Activated CD8-positive, alpha-beta memory T cell treated with anti-CD3 and anti-CD28 coated beads, Interleukin-2, amount 50 U/mL, for 48 hours (primary cell): ENCODE data around the gene STARD10.

Experiments used
- DNase-seq: peaks from one replicate; pipeline ENCODE4 v3.0.0-alpha.2; 2020

Gene STARD10

DNA sequence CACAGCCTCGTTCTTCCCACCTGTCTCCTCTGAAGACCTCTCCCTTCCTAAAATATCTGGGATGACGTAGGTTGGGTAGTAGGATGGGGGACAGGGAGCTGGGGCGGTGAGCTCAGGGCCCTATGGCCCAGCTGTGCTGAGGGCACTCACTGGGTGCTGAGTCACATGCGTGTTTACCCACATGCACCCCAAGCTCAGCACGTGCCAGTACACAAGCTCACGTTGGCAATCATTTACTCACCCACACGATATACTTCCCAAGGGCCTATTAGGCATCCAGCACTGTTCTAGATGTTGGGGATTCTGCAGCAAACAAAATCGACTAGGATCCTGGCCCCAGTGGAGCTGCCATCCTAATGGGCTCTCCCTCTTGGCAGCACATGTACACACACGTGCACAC is 70.3 kb downstream of the STARD10 start:
- DNase-seq: no peak

DNA sequence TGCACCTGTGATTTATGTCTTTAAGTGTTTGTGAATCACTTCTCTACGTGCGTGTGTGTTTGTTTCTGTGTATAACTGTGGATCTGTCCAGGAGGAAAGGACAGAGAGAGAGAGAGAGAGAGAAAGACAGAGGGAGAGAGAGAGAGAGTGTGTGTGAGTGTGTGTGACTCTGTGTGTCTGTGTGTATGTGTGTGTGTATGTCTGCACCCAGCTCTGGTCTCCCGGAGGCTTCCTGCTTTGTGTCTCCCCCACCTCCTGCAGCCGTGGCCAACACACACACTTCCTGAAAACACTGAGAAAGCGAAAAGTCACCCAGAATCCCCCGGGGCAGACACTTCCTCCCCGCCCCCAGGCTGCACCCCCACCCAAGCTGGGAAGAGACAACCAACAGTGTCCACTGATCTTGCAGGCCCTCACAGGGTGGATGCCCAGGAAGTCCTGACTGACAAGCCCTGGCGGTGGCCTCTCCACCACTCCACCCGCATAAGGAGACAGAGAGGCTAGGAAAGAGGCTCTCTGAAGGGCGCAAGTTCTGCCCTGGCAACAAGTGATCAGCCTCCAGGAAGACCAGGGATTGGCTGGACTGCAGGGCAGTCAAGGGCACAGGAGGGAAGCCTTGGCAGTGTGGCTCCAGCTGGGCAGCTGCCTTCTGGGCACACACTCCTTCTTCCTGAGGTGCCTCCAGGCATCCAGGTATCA is 71.6 kb downstream of the STARD10 start:
- DNase-seq: peak; percentile 90

DNA sequence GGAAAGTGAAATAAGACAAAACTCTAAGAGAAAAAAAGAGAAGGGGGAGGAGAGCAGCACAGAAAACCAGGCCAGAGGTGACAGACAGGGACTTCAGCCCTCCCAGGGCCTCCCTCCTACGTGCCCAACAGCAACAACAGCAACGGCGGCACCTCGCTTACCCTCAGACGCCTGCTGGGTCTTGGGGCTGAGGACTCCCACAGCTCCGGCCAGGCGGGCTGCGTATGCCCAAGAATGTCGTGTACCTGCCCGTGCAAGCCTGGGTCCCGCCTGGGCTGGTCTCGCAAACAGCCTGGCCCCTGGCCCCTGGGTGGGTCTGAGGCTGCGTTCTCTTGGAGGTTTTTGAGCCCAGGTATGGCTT is 72.2 kb downstream of the STARD10 start:
- DNase-seq: peak; percentile 69

DNA sequence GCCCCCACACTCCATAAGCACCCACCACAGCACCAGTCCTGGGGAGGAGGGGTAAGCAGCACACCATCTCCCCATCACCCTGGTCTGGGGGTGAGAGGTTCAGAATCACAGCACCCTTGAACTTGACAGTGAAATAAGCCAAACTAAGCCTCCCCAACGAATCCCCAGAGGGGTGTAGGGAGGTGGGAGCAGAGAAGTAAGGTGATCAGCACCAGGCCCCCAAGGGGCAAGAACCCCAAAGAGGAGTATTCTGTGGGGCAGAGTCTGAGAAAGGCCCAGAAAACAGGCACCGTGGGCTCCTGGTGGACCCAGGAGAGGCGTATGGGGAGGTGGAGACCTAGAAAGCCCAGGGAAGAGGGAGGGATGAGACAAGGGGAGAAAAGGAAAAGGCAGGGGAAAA is 72.6 kb downstream of the STARD10 start:
- no peak for DNase-seq

DNA sequence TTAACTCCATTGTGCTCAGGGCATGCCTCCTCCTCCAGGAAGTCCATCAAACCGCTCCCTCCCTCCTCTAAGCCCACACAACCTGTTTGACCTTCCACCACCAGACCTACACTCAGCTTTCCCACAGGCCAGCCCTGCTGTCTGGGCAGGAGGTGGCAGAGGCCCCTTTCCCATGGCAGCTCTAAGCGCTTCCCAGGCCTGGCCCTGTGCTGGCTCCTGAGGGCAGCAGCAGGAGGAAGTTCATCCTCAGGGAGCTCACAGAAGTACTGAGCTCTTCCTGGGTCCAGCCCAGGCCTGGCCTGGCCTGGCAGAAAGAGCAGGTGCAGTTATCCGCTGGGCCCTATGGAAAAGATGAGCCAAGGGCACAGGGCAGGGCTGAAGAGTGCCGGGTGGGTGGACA is 73.1 kb downstream of the STARD10 start:
- DNase-seq: no peak

DNA sequence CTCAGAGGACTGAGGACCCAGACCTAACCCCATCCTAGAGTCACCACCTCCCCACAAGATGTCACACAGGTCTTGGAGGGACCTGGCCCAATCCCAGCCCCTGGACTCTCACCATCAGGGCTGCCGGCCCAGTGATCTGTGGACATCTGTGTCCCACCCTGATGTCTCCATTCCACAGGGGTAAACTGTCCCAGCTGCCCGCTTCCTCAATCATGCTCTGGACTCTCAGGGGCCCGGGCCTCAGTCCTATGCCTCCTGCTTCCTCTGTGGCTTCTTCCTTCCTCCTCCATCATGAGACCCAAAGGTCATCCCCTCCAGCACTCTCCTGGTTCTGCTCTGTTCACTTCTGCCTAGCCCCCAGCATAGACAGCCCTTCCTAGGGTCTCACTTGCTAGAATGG is 73.8 kb downstream of the STARD10 start:
- no peak for DNase-seq

DNA sequence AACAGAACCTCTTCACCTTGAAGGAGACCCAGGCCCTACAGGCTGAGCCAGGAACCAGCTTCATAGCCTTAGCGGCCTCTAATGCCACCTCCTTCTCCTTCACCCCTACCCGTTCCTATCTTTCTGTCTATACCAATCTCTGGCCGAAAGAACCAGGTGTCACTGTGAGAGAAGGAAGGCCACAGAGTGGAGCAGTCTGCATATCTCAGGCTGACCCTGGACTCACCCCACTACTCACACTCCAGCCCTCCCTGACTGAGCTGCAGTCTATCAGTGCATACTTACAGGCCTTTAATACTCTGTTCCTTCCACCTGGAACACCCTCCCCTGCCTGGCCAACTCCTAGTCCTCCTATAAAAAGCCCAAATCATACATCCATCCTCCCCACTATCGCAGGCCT is 74.3 kb downstream of the STARD10 start:
- DNase-seq: no peak

DNA sequence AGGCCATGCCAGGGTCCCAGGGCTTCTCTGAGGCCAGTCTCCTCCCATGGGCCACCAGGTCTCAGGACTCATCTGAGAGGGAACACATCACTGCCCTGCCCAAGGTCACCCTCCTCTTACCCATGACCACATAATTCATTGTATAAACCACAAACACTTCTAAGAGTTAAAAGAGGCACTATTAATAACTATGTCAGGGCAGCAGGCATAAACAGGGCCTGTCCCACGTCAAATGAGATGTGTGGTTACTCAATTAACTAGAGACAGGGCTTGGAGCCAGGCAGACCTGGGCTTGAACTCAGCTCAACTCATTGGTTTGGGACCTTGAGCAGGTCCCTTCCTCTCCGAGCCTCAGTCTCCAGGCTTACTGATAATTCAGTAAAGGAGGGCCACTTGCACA is 74.7 kb downstream of the STARD10 start:
- DNase-seq: no peak

DNA sequence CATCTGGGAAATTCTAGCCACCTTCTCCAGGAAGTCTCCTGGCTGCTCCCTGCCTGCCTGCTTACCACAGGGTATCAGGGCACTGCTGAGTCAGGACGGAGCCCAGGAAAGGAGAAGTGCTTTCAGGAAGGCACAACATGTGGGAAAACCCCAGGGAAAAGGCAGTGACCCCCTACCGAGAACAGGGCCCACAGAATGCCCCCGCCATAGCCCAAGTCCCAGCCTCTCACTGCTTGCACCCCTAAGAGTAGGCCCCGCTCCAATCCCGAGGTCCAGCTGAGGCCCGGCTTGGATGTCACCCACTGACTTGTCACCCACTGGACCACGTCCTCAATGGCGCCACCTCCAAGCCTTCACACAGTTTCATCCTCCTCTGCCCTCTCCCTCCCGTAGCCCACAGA is 75.7 kb downstream of the STARD10 start:
- DNase-seq: no peak

DNA sequence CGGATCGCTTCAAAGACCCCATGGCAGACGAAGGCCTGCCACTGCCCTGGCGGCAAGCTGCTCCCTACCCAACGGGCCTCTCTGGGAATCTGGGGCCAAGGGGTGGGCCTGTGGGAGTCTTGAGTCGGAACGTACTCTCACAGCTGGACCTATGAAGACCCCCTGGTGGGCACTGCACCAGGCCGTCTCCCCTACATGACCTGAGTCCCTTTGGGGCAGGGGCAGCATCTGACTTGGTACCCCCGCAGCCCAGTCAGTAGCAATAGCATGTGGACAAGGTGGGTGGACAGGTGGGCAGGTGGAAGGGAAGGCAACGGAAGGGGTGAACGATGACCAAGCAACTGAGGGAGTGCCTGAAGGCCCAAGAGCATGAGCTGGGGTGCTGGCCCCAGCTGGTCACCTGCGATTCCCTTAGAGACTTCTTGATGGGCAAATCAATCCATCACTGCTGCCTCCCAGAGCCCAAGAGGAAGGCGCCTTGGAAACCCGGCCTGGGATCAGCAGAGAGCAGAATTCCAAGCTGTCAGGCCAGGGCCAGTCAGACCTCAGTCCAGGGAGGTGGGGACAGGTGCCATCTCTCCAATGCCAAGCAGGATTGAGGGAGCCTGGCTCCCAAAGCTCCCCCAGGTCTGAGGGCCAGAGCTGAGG is 76.9 kb downstream of the STARD10 start:
- no peak for DNase-seq

DNA sequence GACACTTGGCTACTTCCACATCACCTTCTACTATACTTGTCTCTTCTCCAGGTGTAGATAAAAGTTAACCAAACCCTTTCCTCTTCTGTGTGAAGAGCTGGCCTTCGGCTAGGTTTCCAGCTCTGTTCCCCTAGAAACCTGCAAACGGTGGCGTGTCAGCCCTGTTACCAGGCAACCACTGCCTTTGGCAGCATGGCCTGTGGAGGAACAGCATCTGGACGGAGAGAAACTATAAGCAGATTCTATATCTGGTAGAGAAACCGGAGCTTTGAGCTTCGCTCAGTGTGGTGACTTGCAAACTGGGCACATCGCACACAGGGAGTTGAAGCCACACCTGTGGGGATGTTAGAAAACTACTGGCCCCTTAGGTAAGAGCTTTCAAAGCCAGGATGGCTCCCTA is 77.6 kb downstream of the STARD10 start:
- DNase-seq: no peak

DNA sequence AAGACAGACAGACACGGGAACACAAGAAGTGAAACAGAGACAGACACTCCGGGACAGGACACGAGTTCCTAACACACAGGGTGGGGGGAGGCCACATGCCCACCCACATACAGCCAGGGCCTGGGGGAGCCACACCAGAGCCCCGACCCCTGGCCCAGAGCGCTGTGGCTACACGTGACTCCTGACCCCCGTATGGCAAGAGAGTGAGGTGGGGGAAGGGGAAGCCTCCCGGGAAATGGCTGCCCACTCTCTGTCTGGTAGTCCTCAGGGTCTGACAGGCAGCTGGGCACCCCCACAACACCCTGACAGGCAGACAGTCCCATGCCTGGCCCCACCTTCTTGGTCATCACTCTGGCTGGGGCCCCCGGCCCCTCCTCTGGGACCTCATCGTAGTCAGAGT is 81.0 kb downstream of the STARD10 start:
- no peak for DNase-seq

DNA sequence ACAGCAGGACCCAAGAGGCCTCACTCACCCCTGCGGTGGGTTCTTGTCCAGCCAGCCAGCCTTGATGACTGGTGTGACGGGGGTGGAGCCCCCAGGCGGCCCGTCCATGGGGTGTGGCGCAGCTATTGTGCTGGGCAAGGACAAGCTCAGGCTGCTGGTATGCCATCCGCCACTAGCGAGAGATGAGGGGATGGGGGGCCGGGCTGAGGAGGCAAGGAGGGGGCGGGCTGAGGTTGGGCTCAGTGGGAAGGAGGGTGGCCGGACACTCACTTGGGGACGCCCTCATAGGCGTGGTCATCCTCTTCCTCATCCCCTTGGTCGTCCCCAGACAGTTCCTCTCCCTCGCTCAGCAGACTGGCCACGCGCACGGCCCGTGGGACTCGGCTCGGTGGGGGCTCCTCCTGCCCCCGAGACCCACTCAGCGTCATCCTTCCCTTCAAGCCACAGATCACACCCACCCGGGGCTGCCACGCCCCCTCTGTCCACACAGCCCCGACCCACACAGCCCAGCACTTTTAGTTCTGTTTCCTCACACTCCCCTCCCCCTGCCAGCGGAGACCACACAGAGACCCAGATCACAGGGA is 81.6 kb downstream of the STARD10 start:
- no peak for DNase-seq

DNA sequence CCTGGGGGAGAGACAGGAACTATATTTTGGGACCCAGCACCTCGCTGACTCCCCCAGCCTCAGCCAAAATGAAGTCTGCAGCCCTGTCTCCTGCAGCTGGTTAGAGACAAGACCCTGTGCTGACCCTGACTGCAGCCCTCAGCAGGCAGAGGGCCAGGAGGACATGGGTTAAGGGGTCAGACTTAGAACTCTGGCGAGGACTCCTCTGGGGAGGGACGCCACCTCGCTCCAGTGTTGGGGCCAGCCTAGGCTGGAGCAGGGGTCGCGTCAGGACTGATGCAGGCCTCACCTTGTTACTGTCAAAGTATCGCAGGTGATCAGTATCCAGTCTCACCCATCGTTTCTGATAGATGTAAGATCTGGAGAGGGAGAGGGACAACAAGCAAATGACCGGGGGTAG is 82.7 kb downstream of the STARD10 start:
- DNase-seq: no peak

DNA sequence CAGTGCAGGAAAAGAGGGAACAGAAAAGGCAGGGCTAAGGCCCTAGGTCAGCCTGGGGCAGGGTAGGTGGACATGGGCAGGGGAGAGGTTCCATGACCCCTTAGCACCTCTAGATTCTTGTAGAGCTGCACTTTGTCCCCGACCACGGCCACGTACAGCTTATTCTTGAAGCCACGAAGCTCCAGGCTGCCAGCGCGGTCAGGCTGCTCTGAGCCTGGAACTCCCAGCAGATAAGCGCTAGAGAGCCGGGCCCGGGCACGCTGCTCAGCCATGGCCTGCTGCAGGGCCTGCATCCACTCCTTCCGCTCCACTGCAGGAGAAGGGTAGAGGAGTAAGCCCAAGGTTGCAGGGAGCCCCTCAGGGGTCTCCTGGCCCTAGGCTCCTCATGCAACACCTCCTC is 83.6 kb downstream of the STARD10 start:
- no peak for DNase-seq

DNA sequence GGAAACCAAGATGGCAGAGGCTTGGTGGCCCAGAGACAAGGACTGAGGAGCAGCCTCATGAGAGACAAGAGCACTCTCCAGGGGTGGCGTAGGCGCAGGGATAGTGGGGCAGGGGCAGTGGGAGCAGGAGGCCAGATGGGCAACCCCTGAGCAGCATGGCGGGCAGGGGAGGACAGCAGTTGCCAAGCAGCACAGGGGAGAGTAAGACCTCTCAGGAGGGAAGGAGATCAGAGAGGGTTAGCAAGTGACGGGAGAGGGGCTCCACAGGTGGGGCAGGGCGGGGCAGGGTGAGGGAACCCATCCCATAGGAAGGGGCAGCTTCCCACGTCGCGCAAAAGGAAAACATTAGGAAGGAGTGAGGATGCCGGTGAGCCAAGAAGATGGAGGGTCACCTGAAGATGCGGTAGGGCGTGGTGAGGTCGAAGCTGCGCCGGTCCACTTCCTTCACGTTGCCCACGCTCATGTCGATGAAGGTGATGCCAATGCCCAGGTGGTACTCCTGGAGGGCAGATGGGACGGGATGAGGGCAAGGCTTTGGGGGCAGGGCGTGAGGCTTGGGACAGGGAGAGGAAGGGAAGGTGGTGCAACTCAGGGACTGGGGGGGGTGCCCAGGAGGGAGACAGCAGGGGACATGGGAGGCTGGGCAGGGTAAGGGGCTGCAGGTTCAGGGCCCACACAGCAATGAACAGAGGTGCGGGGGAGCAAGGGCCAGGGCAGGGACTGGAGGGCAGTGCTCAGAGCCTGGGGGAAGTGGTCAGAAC is 84.2 kb downstream of the STARD10 start:
- no peak for DNase-seq

DNA sequence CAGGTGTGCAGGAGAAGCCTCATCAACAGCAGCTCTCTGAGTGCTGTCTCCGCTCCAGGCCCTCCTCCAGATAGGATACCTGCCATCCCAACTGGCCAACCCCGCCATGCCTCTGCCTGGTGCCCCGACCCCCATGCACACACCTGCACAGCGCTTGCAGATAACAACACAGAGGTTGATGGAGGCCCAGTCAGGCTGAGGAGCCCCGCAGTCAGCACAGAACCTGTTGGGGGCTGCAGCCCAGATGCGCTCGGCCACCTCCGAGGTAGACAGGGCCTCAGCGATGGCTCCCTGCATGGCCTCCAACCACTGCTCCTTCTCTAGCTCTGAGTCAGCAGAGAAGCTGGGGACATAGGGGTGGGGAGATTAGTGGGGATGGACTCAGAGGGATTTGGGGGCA is 86.8 kb downstream of the STARD10 start:
- no peak for DNase-seq

DNA sequence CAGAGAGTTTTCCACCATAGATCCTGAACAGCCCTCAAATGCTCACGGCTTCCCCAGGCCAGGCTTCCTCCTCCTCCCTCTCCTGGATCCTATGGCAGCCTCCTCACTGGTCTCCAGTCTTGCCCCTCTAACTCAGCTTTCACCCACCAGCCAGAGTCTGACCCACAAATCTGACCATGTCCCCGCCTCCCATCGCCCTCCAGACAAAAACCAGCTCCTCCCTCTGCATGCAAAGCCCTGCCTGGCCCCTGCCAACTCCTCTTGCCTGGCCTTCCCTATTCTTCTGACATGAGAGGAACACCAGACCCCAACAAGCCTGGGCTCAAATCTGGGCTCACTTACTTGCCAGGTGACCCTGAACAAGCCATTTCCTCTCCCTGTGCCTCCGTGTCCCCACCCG is 87.3 kb downstream of the STARD10 start:
- DNase-seq: no peak

DNA sequence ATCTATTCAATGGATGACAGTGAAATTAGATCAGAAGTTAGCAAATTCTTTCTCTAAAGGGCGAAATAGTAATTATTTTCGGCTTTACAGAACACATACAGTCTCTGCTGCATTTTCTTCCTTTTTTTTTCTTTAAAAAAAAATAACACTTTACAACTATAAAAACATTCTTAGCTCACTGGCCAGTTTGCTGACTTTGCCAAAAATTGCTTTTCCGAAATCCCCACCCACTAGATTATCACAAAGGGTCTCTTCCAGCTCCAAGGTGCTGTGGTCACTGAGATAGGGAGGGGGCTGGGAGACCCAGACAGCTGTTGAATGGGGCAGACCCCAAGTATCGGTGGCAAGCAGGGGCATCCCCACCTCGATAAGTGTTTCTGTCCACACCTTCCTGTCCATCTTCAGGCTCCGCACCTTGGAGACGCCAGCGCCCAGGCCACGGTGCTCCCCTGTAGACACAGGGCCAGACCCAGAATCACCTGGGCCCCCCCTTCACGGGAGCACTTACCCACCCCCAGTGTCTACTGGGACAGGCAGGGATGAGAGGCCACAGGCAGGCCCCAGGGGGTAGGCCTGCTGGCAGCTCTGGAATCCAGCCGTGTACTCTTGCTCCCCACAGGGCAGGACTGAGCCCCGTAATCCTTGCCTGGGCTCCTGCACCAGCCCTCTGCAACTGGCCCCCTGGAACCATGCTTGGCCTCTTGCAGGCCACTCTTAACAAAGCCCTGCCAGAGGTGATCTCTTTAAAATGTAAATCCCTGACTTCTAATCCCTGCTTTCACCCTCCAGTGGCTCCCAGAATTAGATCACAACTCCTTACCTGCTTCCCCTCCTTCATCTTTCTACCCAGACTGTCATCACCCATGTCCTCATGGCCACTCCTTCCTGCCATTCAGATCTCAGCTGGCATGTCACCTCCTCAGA is 88.1 kb downstream of the STARD10 start:
- no peak for DNase-seq

DNA sequence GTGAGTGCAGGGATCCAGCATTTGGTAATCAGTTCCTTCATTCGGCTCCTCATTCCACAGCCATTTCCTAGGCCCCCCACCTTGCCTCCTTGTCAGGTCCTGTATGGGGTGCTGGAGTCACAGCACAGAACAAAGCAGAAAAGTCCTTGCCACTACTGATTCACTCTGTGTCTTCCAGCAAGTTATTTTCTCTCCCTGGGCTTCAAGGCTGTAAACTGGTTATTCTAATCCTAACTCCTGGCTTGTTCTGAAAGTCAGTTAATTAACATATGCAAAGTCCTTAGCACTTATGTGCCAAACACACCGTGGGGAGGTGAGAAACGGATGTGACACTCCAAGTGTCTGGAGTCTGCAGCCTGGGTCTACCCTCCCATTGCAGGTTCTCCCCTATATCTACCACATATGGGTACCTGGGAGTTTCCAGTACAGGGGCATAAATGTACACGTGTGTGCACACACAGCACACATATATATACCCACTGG is 89.0 kb downstream of the STARD10 start:
- no peak for DNase-seq
